ENCODE results near the gene CDK5RAP3. TPM values are rescaled to one million over a fixed set of nuclear protein-coding genes. Genes with fewer than 3 reads are reported as not detected.

The CDK5RAP3 gene
- total and polyA plus RNA-seq, 7 donors: 21.0 to 44.1 (median 29.9) TPM

- no peak for DNase-seq
- intact Hi-C loops (cut with DNase I): loop anchor here (1.0 to 5.0 kb wide), 6 partner anchors 21 to 118 kb away; partner anchors contain the start of genes CDK5RAP3 (in 1 of the 2), LRRC46 (in 1 of the 2), MRPL10 (in 1 of the 2) and SCRN2 (in 1 of the 2)
- no peak for ATAC-seq
- peaks cover 4 to 38% of the 10 kb centered on the region in 2 donors for H3K36me3 ChIP-seq (ENCODE audit: insufficient read depth in 1 of 2, low read depth in 1 of 2)
- peak overlapping the region; percentile 71 for H3K27ac ChIP-seq
- WGBS, 3 donors: 63 to 78% (median 65%) methylated on average over 3 of the region's 3 CpGs
- H3K9me3 ChIP-seq: no peaks in the 10 kb centered on the region
- H3K4me3 ChIP-seq: no peak overlapping the region
- H3K4me1 ChIP-seq: peaks cover 21% of the 10 kb centered on the region
- TF ChIP-seq, protein P1, sequence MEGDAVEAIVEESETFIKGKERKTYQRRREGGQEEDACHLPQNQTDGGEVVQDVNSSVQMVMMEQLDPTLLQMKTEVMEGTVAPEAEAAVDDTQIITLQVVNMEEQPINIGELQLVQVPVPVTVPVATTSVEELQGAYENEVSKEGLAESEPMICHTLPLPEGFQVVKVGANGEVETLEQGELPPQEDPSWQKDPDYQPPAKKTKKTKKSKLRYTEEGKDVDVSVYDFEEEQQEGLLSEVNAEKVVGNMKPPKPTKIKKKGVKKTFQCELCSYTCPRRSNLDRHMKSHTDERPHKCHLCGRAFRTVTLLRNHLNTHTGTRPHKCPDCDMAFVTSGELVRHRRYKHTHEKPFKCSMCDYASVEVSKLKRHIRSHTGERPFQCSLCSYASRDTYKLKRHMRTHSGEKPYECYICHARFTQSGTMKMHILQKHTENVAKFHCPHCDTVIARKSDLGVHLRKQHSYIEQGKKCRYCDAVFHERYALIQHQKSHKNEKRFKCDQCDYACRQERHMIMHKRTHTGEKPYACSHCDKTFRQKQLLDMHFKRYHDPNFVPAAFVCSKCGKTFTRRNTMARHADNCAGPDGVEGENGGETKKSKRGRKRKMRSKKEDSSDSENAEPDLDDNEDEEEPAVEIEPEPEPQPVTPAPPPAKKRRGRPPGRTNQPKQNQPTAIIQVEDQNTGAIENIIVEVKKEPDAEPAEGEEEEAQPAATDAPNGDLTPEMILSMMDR (IDR thresholded peaks at IDR 0.05): no peak
- no peaks in the 10 kb centered on the region for H3K27me3 ChIP-seq (ENCODE audit: insufficient read depth in 3 of 3, low read length in 2 of 3)
These were observed 21.0 kb upstream of the CDK5RAP3 start for GRCh38 chr17:47949946-47950345.

- intact Hi-C loops (cut with DNase I): loop anchor here (1.0 to 5.0 kb wide), 3 partner anchors 20 to 118 kb away; partner anchors contain the start of genes CDK5RAP3 (in 1 of the 2), LRRC46 (in 1 of the 2) and MRPL10 (in 1 of the 2)
- WGBS, 3 donors: 86 to 91% (median 90%) methylated on average over 4 of the region's 4 CpGs
- TF ChIP-seq, protein P1 (IDR thresholded peaks at IDR 0.05): no peak
- Histone ChIP-seq H3K27ac (no peak overlapping the region), H3K4me3 (no peak overlapping the region), H3K9me3 (no peaks in the 10 kb centered on the region), H3K27me3 (ENCODE audit: insufficient read depth in 3 of 3, low read length in 2 of 3) (no peaks in the 10 kb centered on the region), H3K4me1 (peaks cover 16% of the 10 kb centered on the region), H3K36me3 (ENCODE audit: insufficient read depth in 1 of 2, low read depth in 1 of 2) (peaks cover 4 to 33% of the 10 kb centered on the region in 2 donors)
- DNase-seq: no peak
- no peak for ATAC-seq
These were observed 20.5 kb upstream of the CDK5RAP3 start for GRCh38 chr17:47950448-47950847.

DNA sequence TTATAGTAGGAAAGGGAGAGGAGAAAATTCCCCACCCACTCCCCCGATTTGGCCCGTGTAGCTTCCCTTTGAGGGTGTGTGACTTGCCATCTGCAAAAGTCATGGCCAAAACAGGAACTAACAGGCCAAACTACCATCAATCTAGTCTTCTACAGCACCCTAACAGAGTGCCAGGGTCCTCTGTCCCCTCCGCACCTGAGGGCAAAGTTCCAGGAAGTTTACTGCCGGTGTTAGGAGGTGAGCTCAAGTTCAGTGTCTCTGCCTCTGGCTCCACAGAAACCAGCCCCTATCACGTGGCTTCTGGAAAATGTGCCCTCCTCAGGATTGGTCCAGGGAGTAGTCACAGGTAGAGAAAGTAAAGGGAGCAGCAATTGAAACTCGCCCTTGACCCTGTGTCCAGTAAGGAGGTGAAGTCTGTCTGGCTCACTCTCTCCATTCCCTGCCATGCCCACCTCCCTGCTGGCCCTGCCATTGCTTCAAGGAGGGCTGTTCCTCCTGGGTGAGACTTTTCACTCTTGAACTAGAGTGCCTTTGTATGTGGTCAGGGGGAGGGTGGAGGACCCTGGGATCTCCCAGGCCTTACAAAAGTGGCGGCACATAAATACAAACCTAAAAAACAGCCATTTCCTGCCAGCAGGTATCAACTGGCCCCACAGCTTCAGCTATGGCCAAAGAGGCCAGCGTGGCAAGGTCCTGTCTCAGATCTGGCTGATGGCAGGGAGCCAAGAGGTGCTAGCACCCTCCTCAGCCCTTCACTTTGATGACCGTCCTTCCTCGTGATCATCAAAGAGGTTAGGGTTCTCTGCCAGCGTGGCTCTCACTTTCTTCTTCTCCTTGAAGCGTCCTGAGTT, 18.5 kb upstream of the CDK5RAP3 start:
- peaks cover 16% of the 10 kb centered on the region for H3K4me1 ChIP-seq
- no peak overlapping the region for H3K27ac ChIP-seq
- intact Hi-C loops (cut with DNase I): loop anchor here in 1 of 2 donors (5.0 kb wide), 1 partner anchor 120 kb away; the partner anchor contains the start of genes LRRC46 and MRPL10
- TF ChIP-seq, protein P1 (IDR thresholded peaks at IDR 0.05): no peak
- 74 to 80% (median 78%) methylated on average over 12 of the region's 12 CpGs for WGBS, 3 donors
- ATAC-seq: no peak
- no peaks in the 10 kb centered on the region for H3K9me3 ChIP-seq
- no peak overlapping the region for H3K4me3 ChIP-seq
- peaks cover 0 to 19% of the 10 kb centered on the region in 2 donors for H3K36me3 ChIP-seq (ENCODE audit: insufficient read depth in 1 of 2, low read depth in 1 of 2)
- DNase-seq: no peak
- H3K27me3 ChIP-seq (ENCODE audit: insufficient read depth in 3 of 3, low read length in 2 of 3): no peaks in the 10 kb centered on the region

DNA sequence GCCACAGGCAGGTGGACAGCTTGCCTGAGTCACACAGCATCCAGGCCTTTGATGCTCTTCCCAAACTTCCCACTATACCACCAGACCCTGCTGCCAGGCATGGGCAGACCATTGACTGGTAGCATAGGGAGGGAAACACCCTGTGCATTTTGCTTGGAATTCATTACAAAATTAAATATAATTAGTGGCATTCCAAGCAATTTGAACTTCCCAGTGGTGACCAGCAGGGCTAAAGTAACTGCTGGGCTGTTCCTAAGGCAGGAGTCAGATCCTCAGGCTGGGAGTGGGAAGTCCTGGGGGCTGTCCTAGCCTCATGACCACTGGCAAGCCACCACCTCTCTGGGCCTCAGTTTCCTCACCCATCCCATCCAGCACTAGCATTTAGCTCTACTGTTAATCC, 17.0 kb upstream of the CDK5RAP3 start:
- no peak overlapping the region for H3K4me3 ChIP-seq
- H3K27me3 ChIP-seq (ENCODE audit: insufficient read depth in 3 of 3, low read length in 2 of 3): no peaks in the 10 kb centered on the region
- TF ChIP-seq, protein P1 (IDR thresholded peaks at IDR 0.05): no peak
- DNase-seq (no peak), ATAC-seq (no peak)
- no peaks in the 10 kb centered on the region for H3K9me3 ChIP-seq
- peaks cover 8% of the 10 kb centered on the region for H3K4me1 ChIP-seq
- intact Hi-C loops (cut with DNase I): loop anchor here in 1 of 2 donors (5.0 kb wide), 1 partner anchor 122 kb away; the partner anchor contains the start of genes LRRC46 and MRPL10
- peaks cover 0 to 9% of the 10 kb centered on the region in 2 donors for H3K36me3 ChIP-seq (ENCODE audit: insufficient read depth in 1 of 2, low read depth in 1 of 2)
- H3K27ac ChIP-seq: no peak overlapping the region

Data from psoas muscle (tissue), 8 donors.